K562 treated with DMSO at 1 percent for 12 hours (cell line): ENCODE results near the gene RLF. TPM values are rescaled to one million over a fixed set of nuclear protein-coding genes. Genes with fewer than 3 reads are reported as not detected.

Experiments
- total RNA-seq: library from RNA; unstranded; fragments of 300-600 nt; gene quantifications from 2 replicates; pipeline ENCODE4 v1.2.3, GENCODE V29; 2022; ENCODE audit not compliant: insufficient read depth

RLF gene, protein sequence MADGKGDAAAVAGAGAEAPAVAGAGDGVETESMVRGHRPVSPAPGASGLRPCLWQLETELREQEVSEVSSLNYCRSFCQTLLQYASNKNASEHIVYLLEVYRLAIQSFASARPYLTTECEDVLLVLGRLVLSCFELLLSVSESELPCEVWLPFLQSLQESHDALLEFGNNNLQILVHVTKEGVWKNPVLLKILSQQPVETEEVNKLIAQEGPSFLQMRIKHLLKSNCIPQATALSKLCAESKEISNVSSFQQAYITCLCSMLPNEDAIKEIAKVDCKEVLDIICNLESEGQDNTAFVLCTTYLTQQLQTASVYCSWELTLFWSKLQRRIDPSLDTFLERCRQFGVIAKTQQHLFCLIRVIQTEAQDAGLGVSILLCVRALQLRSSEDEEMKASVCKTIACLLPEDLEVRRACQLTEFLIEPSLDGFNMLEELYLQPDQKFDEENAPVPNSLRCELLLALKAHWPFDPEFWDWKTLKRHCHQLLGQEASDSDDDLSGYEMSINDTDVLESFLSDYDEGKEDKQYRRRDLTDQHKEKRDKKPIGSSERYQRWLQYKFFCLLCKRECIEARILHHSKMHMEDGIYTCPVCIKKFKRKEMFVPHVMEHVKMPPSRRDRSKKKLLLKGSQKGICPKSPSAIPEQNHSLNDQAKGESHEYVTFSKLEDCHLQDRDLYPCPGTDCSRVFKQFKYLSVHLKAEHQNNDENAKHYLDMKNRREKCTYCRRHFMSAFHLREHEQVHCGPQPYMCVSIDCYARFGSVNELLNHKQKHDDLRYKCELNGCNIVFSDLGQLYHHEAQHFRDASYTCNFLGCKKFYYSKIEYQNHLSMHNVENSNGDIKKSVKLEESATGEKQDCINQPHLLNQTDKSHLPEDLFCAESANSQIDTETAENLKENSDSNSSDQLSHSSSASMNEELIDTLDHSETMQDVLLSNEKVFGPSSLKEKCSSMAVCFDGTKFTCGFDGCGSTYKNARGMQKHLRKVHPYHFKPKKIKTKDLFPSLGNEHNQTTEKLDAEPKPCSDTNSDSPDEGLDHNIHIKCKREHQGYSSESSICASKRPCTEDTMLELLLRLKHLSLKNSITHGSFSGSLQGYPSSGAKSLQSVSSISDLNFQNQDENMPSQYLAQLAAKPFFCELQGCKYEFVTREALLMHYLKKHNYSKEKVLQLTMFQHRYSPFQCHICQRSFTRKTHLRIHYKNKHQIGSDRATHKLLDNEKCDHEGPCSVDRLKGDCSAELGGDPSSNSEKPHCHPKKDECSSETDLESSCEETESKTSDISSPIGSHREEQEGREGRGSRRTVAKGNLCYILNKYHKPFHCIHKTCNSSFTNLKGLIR (N-terminal part only)
- total RNA-seq: 3.7 and 14.3 TPM in 2 replicates

DNA sequence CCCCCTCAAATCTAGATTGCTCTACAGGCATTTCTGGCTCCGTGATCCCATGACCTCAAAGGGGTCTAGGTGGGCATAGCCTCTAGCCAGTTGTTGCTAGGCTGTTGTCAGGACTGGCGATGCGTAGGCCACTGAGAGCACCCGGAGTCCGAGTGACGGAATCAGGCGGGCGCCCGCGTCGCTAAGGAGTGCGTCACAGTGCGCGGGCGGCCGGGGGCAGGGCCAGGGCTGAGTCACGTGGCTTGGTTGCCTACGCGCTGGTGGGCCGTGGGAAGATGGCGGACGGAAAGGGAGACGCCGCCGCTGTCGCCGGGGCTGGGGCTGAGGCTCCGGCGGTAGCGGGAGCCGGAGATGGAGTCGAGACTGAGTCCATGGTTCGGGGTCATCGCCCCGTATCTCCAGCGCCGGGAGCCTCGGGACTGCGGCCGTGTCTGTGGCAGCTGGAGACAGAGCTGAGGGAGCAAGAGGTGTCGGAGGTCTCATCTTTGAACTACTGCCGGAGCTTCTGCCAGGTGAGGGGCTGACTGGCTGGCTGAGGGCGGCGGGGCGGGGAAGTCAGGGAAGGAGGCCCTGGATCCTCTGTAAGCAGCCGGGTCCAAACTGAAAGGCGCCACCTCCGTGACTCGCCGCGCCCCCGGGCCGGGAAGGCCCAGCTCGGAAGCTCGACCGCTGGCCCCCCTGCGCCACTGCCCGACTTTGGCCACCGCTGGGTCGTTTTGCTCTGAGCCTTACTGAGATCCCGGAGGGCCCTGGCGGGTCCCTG lies at the start of gene RLF:
Gene RLF (plus strand): TSS at position 263 of the 763 bp plus-strand sequence. CDS start 13 bp downstream, at position 276.

DNA sequence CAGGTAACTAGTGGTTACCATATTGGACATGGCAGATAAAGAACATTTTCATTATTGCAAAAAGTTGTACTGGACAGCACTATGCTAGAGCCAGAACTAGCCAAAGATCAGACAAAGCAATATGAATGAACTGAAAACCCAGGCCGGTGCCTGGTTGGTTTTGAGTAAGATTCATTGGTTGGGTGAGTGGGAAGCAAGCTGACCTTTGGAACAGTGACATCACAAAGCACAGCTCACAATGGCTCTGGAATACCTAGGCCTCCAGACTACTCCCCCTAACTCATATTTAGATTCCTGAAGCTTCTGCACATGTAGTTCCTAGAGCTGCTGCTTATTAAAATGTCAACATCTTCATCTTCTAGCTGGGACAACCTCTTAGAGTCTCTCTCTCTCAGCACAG lies 86.5 kb downstream of the RLF start, which contains the start of gene TMCO2:
Gene TMCO2 (plus strand): TSS at position 283 of the 400 bp plus-strand sequence. CDS start 57 bp downstream, at position 340.

DNA sequence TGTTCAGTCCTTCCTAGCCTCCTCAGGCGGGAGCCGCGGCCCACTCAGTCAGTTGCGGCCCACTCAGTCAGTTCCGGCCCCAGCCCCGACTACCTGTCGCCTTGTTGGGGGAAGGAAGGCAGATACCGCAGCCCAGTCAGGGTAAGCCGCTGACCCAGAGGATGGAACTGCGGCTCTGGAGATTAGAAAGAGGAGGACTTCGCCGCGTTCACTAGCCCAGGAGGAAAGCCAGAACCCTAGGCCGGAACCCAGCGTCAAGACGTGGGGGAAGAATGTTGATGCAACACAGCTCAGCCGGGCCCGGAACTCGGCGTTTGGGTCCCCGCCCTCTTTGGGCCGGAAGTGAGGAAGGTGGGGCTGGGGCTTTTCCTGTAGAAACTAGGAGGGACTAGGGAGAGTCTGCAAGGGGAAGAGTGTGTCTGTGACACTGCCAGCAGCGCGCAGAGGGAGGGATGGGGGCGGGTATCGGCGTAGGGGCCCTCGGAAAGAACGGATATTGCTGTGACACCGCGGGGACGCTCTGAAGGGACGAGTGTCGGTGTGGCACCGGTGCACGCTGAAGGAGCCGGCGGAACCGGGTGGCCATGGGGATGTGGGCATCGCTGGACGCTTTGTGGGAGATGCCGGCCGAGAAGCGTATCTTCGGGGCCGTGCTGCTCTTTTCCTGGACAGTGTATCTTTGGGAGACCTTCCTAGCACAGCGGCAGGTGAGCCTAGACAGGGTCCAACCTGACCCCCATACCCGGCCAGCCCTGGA lies 96.7 kb downstream of the RLF start, which contains the start of gene ZMPSTE24:
Gene ZMPSTE24 (plus strand): TSS at position 549 of the 757 bp plus-strand sequence. CDS start 36 bp downstream, at position 585.

Other genes with a start within 250 kb of the RLF start
- not detected in 2 replicates for gene MFSD2A, start 206.2 kb upstream of the RLF start, total RNA-seq
- gene CAP1, start 120.7 kb upstream of the RLF start, total RNA-seq: 168 and 370 TPM in 2 replicates
- 91.6 and 161 TPM in 2 replicates for gene PPT1, start 64.1 kb upstream of the RLF start, total RNA-seq
- not detected in 2 replicates for gene TMCO2, start 86.5 kb downstream of the RLF start, total RNA-seq
- 10.1 and 29.1 TPM in 2 replicates for gene ZMPSTE24, start 96.8 kb downstream of the RLF start, total RNA-seq
- gene COL9A2, start 155.9 kb downstream of the RLF start, total RNA-seq: 3.2 and 4.0 TPM in 2 replicates
- 66.2 and 113 TPM in 2 replicates for gene SMAP2, start 212.3 kb downstream of the RLF start, total RNA-seq